Muscle layer of duodenum (tissue), 2 donors: ENCODE data around the gene GAL3ST2.
"Not testable (repeated sequence)": the region's sequence is repeated elsewhere in the genome, so short reads cannot be mapped to it uniquely, and the experiment has no call there.

Experiments
- H3K27ac ChIP-seq: one replicate; pipeline ENCODE4 v1.7.0; 2013; ENCODE audit warnings: mild to moderate bottlenecking, low read length
- H3K27me3 ChIP-seq: one replicate; pipeline ENCODE4 v1.7.0; 2013; ENCODE audit warnings: low read depth, mild to moderate bottlenecking, control low read depth, low read length
- H3K36me3 ChIP-seq, 2 donors: one replicate each; pipeline ENCODE4 v1.7.0; 2013; ENCODE audit warnings: low read length in 2 of 2, control low read depth in 1 of 2, mild to moderate bottlenecking in 1 of 2; ENCODE audit not compliant: insufficient read depth in 2 of 2, control insufficient read depth in 1 of 2
- H3K4me1 ChIP-seq, 2 donors: one replicate each; pipeline ENCODE4 v1.7.0; 2013; ENCODE audit warnings: low read length in 2 of 2, mild to moderate bottlenecking in 2 of 2, control low read depth in 1 of 2, moderate library complexity in 1 of 2; ENCODE audit not compliant: insufficient read depth in 2 of 2, control insufficient read depth in 1 of 2
- H3K4me3 ChIP-seq, 2 donors: one replicate each; pipeline ENCODE4 v1.7.0; 2013; ENCODE audit warnings: low read length in 2 of 2, low read depth in 1 of 2, mild to moderate bottlenecking in 1 of 2
- H3K9me3 ChIP-seq, 2 donors: one replicate each; pipeline ENCODE4 v1.7.0; 2013; ENCODE audit warnings: low read length in 2 of 2, control low read depth in 1 of 2, mild to moderate bottlenecking in 1 of 2; ENCODE audit not compliant: control insufficient read depth in 1 of 2
- donor health status: healthy.

Gene GAL3ST2

GRCh38 chr2:241738040-241738686 is 38.5 kb upstream of the GAL3ST2 start:
- Histone ChIP-seq H3K4me1 (peaks cover 0 to 9% of the 10 kb centered on the region in 2 donors), H3K36me3 (peaks cover 0 to 4% of the 10 kb centered on the region in 2 donors), H3K4me3 (no peak overlapping the region), H3K27me3 (no peaks in the 10 kb centered on the region), H3K9me3 (no peaks in the 10 kb centered on the region), H3K27ac (no peak overlapping the region)

GRCh38 chr2:241739177-241739576 is 37.4 kb upstream of the GAL3ST2 start:
- Histone ChIP-seq H3K27me3 (no peaks in the 10 kb centered on the region), H3K9me3 (no peaks in the 10 kb centered on the region), H3K27ac (no peak overlapping the region), H3K4me3 (no peak overlapping the region), H3K36me3 (peaks cover 7 to 13% of the 10 kb centered on the region in 2 donors), H3K4me1 (peaks cover 0 to under 1% of the 10 kb centered on the region in 2 donors)

- Histone ChIP-seq H3K4me1 (no peaks in the 10 kb centered on the region), H3K27me3 (no peaks in the 10 kb centered on the region), H3K9me3 (no peaks in the 10 kb centered on the region), H3K36me3 (peaks cover 11 to 18% of the 10 kb centered on the region in 2 donors), H3K4me3 (no peak overlapping the region), H3K27ac (no peak overlapping the region)
Measured at GRCh38 chr2:241739651-241740050, 37.0 kb upstream of the GAL3ST2 start.

GRCh38 chr2:241741016-241741415 is 35.6 kb upstream of the GAL3ST2 start:
- Histone ChIP-seq H3K27me3 (no peaks in the 10 kb centered on the region), H3K27ac (no peak overlapping the region), H3K36me3 (peaks cover 21 to 31% of the 10 kb centered on the region in 2 donors), H3K4me1 (no peaks in the 10 kb centered on the region), H3K9me3 (no peaks in the 10 kb centered on the region), H3K4me3 (no peak overlapping the region)

DNA sequence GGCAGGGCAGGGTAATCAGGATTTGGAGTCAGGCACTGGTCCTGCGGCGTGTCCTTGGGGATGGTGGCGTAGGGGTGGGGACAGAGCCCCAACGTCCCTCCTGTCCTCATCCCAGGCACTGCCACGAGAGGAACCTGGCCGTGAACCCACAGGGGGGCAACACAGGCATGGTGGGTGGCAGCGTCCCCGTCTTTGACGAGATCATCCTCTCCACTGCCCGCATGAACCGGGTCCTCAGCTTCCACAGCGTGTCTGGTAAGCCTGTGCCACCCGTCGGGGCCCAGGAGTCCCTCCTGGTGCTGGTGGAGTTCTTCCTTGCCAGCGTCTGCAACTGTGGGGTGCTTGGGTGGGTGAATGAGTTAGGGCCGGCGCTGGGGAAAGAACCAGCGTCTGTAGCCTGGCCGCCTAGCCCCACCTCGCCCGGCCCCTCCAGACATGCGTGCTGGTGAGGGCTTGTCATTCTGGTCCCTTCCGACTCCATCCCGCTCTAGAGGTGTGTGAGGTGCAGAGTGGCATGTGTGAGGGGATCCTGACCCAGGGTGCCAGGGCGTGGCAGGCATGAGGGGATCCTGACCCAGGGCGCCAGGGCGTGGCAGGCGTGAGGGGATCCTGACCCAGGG is 34.2 kb upstream of the GAL3ST2 start:
- H3K4me3 ChIP-seq = no peak overlapping the region
- H3K36me3 ChIP-seq = peaks cover 23 to 41% of the 10 kb centered on the region in 2 donors
- no peaks in the 10 kb centered on the region for H3K4me1 ChIP-seq
- no peaks in the 10 kb centered on the region for H3K9me3 ChIP-seq
- H3K27ac ChIP-seq = no peak overlapping the region
- H3K27me3 ChIP-seq = no peaks in the 10 kb centered on the region

- peaks cover 23 to 45% of the 10 kb centered on the region in 2 donors for H3K36me3 ChIP-seq
- H3K9me3 ChIP-seq, H3K27ac ChIP-seq, H3K4me1 ChIP-seq, H3K4me3 ChIP-seq, H3K27me3 ChIP-seq: not testable (repeated sequence)
Measured at GRCh38 chr2:241743008-241743407, 33.6 kb upstream of the GAL3ST2 start.

DNA sequence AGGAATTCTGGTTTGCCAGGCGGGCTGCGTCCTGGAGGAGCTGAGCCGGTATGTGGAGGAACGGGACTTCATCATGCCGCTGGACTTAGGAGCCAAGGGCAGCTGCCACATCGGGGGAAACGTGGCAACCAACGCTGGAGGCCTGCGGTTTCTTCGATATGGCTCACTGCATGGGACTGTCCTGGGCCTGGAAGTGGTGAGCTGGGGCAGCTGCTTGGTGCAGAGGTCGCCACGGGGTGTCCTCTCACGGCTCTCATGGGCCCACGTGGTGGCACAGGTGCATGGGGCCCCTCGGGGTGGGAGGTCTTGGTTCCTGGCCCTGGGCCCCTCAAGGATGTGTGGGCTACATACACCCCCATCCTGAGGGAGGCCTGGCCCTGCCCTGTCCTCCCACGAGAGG is 33.0 kb upstream of the GAL3ST2 start:
- no peak overlapping the region for H3K27ac ChIP-seq

GRCh38 chr2:241744028-241744754 is 32.4 kb upstream of the GAL3ST2 start:
- Histone ChIP-seq H3K27me3 (no peaks in the 10 kb centered on the region), H3K4me3 (no peak overlapping the region), H3K4me1 (no peaks in the 10 kb centered on the region), H3K9me3 (no peaks in the 10 kb centered on the region), H3K36me3 (peaks cover 24 to 50% of the 10 kb centered on the region in 2 donors), H3K27ac (no peak overlapping the region)

More for the DNA sequence above, 33.0 kb upstream of the GAL3ST2 start:
- no peaks in the 10 kb centered on the region for H3K9me3 ChIP-seq
- no peaks in the 10 kb centered on the region for H3K4me1 ChIP-seq
- H3K36me3 ChIP-seq = peaks cover 23 to 44% of the 10 kb centered on the region in 2 donors
- H3K4me3 ChIP-seq = no peak overlapping the region
- no peaks in the 10 kb centered on the region for H3K27me3 ChIP-seq

GRCh38 chr2:241745276-241745675 is 31.3 kb upstream of the GAL3ST2 start:
- H3K27me3 ChIP-seq = no peaks in the 10 kb centered on the region
- no peak overlapping the region for H3K27ac ChIP-seq
- H3K9me3 ChIP-seq = no peaks in the 10 kb centered on the region
- peaks cover 29 to 55% of the 10 kb centered on the region in 2 donors for H3K36me3 ChIP-seq
- H3K4me3 ChIP-seq = no peak overlapping the region
- no peaks in the 10 kb centered on the region for H3K4me1 ChIP-seq

GRCh38 chr2:241746084-241746483 is 30.5 kb upstream of the GAL3ST2 start:
- peaks cover 29 to 56% of the 10 kb centered on the region in 2 donors for H3K36me3 ChIP-seq
- H3K27me3 ChIP-seq = no peaks in the 10 kb centered on the region
- no peaks in the 10 kb centered on the region for H3K9me3 ChIP-seq

DNA sequence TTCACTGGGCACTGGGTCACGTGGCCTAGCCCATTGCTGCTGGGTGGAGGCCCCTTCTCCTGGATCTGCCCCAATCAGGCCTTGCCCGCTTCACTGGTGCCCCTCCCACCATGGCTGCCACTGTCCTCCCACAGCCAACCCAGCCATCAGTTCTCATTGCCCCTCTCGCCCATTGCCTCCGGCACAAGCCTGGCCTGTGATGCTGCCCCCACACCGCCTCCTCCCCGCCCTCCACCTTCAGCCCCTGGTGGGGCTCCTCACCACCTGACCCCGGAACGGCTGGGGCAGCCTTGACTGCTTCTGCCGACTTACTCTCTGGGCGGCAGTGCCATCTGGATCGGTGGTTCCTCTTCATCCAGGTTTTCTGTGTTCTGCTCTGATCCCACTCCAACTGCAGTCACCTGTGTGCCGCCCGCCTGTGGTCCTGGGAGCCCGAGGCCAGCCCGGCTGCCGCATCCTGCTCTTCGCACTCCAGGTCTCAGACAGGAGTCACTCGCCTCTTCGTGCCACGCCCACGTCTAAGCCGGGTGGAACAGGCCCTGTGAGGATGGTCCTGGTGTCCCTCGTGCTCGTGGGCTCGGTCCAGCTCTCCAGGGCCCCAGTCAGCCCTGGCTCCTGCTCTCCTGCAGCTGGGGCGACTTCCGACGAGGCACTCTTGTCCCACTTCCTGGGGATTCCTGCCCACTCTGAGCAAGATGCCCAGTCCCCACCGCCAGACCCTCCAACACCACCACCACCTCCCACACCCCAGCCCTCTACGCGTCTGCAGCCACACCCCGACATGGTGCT is 28.0 kb upstream of the GAL3ST2 start:
- Histone ChIP-seq H3K27me3 (no peaks in the 10 kb centered on the region), H3K27ac (no peak overlapping the region), H3K4me3 (no peak overlapping the region), H3K9me3 (no peaks in the 10 kb centered on the region), H3K4me1 (no peaks in the 10 kb centered on the region), H3K36me3 (peaks cover 25 to 71% of the 10 kb centered on the region in 2 donors)

More at GRCh38 chr2:241746084-241746483, 30.5 kb upstream of the GAL3ST2 start:
- no peak overlapping the region for H3K27ac ChIP-seq
- H3K4me3 ChIP-seq = no peak overlapping the region
- no peaks in the 10 kb centered on the region for H3K4me1 ChIP-seq
